ENCODE measurements around the gene NECAB2.

NECAB2 gene

GRCh38 chr16:83967091-83967490 is 953 bp upstream of the NECAB2 start:
- DNase-seq (ENCODE audit: low spot score): no peak

GRCh38 chr16:83968306-83968851 is 335 bp downstream of the NECAB2 start:
- DNase-seq (ENCODE audit: low spot score): no peak

- no peak for DNase-seq (ENCODE audit: low spot score)
Measured at GRCh38 chr16:83968891-83969649, 1.0 kb downstream of the NECAB2 start.

GRCh38 chr16:83969771-83970429 is 1.9 kb downstream of the NECAB2 start:
- no peak for DNase-seq (ENCODE audit: low spot score)

GRCh38 chr16:83970430-83970815 is 2.4 kb downstream of the NECAB2 start:
- DNase-seq (ENCODE audit: low spot score): no peak

GRCh38 chr16:83971165-83972130 is 3.4 kb downstream of the NECAB2 start:
- no peak for DNase-seq (ENCODE audit: low spot score)

GRCh38 chr16:83972256-83973008 is 4.4 kb downstream of the NECAB2 start:
- no peak for DNase-seq (ENCODE audit: low spot score)

GRCh38 chr16:83973077-83973476 is 5.0 kb downstream of the NECAB2 start:
- no peak for DNase-seq (ENCODE audit: low spot score)

- no peak for DNase-seq (ENCODE audit: low spot score)
Measured at GRCh38 chr16:83973581-83974385, 5.7 kb downstream of the NECAB2 start.

- no peak for DNase-seq (ENCODE audit: low spot score)
Measured at GRCh38 chr16:83974475-83974874, 6.4 kb downstream of the NECAB2 start.

GRCh38 chr16:83975590-83976260 is 7.7 kb downstream of the NECAB2 start:
- no peak for DNase-seq (ENCODE audit: low spot score)

GRCh38 chr16:83977056-83977815 is 9.2 kb downstream of the NECAB2 start:
- DNase-seq (ENCODE audit: low spot score): no peak

GRCh38 chr16:83978401-83978904 is 10.4 kb downstream of the NECAB2 start:
- DNase-seq (ENCODE audit: low spot score): no peak

- no peak for DNase-seq (ENCODE audit: low spot score)
Measured at GRCh38 chr16:83979441-83979840, 11.4 kb downstream of the NECAB2 start.

- DNase-seq (ENCODE audit: low spot score): no peak
Measured at GRCh38 chr16:83980794-83981193, 12.8 kb downstream of the NECAB2 start.

- no peak for DNase-seq (ENCODE audit: low spot score)
Measured at GRCh38 chr16:83981799-83982198, 13.8 kb downstream of the NECAB2 start.

- no peak for DNase-seq (ENCODE audit: low spot score)
Measured at GRCh38 chr16:83983491-83983890, 15.4 kb downstream of the NECAB2 start.

GRCh38 chr16:83989300-83989699 is 21.3 kb downstream of the NECAB2 start:
- DNase-seq (ENCODE audit: low spot score): no peak

- no peak for DNase-seq (ENCODE audit: low spot score)
Measured at GRCh38 chr16:83990492-83990891, 22.4 kb downstream of the NECAB2 start.

Data from globus pallidus (tissue), 1 donor.